BJ (cell line): Measurements from ENCODE around the gene ZNF580. TPM values are rescaled to one million over a fixed set of nuclear protein-coding genes. Genes with fewer than 3 reads are reported as not detected.

Source experiments
- CTCF ChIA-PET: fragments of 350-600 bp; formaldehyde crosslinking; extraction: SDS; loops from one replicate; lab custom pipeline; 2021; ENCODE audit warnings: antibody characterized with exemption, inconsistent platforms; lab: Yijun Ruan, JAX
- POLR2A ChIA-PET: fragments of 300-600 bp; sonication (Branson Sonifier 250); formaldehyde crosslinking; extraction: SDS; loops from one replicate; lab custom pipeline; 2021; ENCODE audit warnings: antibody characterized with exemption; lab: Charles Lee
- DNase-seq: peaks from one replicate; pipeline ENCODE4 v3.0.0-alpha.2; 2011; ENCODE audit warnings: low read depth
- H3K27me3 ChIP-seq: 2 replicates; pipeline ENCODE4 v1.6.0; 2011; ENCODE audit warnings: low read length; ENCODE audit not compliant: control insufficient read depth, insufficient read depth
- H3K36me3 ChIP-seq: 2 replicates; pipeline ENCODE4 v1.5.1; 2011; ENCODE audit warnings: low read length; ENCODE audit not compliant: control insufficient read depth, insufficient read depth
- H3K4me3 ChIP-seq: 2 replicates; pipeline ENCODE4 v1.5.1; 2011; ENCODE audit warnings: low read depth, mild to moderate bottlenecking, control low read depth, low read length
- polyA plus RNA-seq: library from polyadenylated mRNA; depleted of rRNA; stranded (reverse); fragments of >200 nt; gene quantifications from 2 replicates; pipeline ENCODE4 v1.2.3, GENCODE V29; 2011
- TF ChIP-seq, protein P1 (sequence below): IDR thresholded peaks from 2 replicates; pipeline ENCODE4 v1.5.1; 2011; ENCODE audit warnings: low read depth, mild to moderate bottlenecking, control low read depth, inconsistent platforms, low read length, moderate library complexity; ENCODE audit not compliant: insufficient read depth

ZNF580 gene
- polyA plus RNA-seq, 1 experiment = 12.2 TPM

GRCh38 chr19:55599468-55599841, 41.3 kb upstream of the ZNF580 start, which contains the start of gene FIZ1:
Gene FIZ1 (minus strand): TSS chr19:55599517. CDS start chr19:55597865, 1,652 bp downstream.
- DNase-seq = peak; percentile 92
- ChIA-PET POLR2A (interaction anchor here (0.5 to 0.8 kb wide), 3 partner anchors 19 to 138 kb away, joined by 3 to 9 read pairs (median 5); partner anchors contain the start of genes ISOC2 and SSC5D), CTCF (interaction anchor here (0.6 to 2.0 kb wide), 6 partner anchors 16 to 1746 kb away, joined by 3 to 11 read pairs (median 3); partner anchors contain the start of gene U2AF2)
- Histone ChIP-seq H3K4me3 (peak within 1 kb of the TSS; percentile 88), H3K27me3 (no peaks in the 10 kb centered on the region), H3K36me3 (peaks cover 11% of the 10 kb centered on the region)
- TF ChIP-seq, protein P1, sequence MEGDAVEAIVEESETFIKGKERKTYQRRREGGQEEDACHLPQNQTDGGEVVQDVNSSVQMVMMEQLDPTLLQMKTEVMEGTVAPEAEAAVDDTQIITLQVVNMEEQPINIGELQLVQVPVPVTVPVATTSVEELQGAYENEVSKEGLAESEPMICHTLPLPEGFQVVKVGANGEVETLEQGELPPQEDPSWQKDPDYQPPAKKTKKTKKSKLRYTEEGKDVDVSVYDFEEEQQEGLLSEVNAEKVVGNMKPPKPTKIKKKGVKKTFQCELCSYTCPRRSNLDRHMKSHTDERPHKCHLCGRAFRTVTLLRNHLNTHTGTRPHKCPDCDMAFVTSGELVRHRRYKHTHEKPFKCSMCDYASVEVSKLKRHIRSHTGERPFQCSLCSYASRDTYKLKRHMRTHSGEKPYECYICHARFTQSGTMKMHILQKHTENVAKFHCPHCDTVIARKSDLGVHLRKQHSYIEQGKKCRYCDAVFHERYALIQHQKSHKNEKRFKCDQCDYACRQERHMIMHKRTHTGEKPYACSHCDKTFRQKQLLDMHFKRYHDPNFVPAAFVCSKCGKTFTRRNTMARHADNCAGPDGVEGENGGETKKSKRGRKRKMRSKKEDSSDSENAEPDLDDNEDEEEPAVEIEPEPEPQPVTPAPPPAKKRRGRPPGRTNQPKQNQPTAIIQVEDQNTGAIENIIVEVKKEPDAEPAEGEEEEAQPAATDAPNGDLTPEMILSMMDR = no peak

- TF ChIP-seq, protein P1 = no peak
- ChIA-PET CTCF (interaction anchor here (0.6 to 2.0 kb wide), 6 partner anchors 16 to 1745 kb away, joined by 3 to 11 read pairs (median 3); partner anchors contain the start of gene U2AF2), POLR2A (interaction anchor here (0.6 to 0.8 kb wide), 3 partner anchors 35 to 714 kb away, joined by 8 to 11 read pairs (median 9); partner anchors contain the start of genes ISOC2 and ZSCAN5A)
- Histone ChIP-seq H3K4me3 (peak within 1 kb of the TSS; percentile 88), H3K27me3 (no peaks in the 10 kb centered on the region), H3K36me3 (peaks cover 11% of the 10 kb centered on the region)
- DNase-seq = no peak
Measured at GRCh38 chr19:55599842-55600661, 40.8 kb upstream of the ZNF580 start, which contains the start of gene ZNF524. Gene ZNF524 (plus strand): TSS chr19:55600288. CDS start chr19:55602113, 1,825 bp downstream.

DNA sequence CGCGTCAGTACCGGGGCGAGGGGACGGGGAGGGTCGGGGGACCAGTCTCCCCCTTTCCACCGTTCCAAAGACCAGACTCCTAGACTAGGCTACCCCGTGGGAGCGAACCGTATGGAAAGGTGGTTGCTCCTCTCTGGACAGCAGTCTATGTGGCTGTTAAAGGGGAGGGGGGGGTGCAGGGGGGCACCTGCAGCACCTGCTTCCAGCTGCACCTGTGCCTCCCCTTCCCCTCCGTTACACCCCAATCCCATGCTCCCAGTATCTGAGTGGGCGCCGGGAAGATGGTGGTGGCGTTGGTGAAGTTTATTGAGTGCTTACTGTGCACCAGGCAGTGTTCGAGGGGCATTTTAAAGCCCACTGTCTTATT, 40.2 kb upstream of the ZNF580 start:
- Histone ChIP-seq H3K4me3 (peak overlapping the region; percentile 88), H3K27me3 (no peaks in the 10 kb centered on the region), H3K36me3 (peaks cover 8% of the 10 kb centered on the region)
- no peak for DNase-seq
- CTCF ChIA-PET = interaction anchor here (0.7 to 2.0 kb wide), 3 partner anchors 17 to 133 kb away, joined by 3 to 11 read pairs (median 5); no protein-coding TSS in a partner anchor
- POLR2A ChIA-PET = interaction anchor here (0.6 kb wide), 2 partner anchors 35 to 714 kb away, joined by 8 to 11 read pairs; partner anchors contain the start of gene ZSCAN5A
- TF ChIP-seq, protein P1 = no peak

GRCh38 chr19:55601084-55601483, 39.7 kb upstream of the ZNF580 start:
- DNase-seq = no peak
- Histone ChIP-seq H3K27me3 (no peaks in the 10 kb centered on the region), H3K36me3 (peaks cover 5% of the 10 kb centered on the region), H3K4me3 (peak overlapping the region; percentile 88)
- TF ChIP-seq, protein P1 = no peak
- ChIA-PET CTCF (interaction anchor here (0.7 kb wide), 1 partner anchor 17 kb away, joined by 3 read pairs; no protein-coding TSS in a partner anchor), POLR2A (no interaction called here)
